Measurements from ENCODE around the gene YPEL1.
"Not testable (repeated sequence)": the region's sequence is repeated elsewhere in the genome, so short reads cannot be mapped to it uniquely, and the experiment has no call there.

The YPEL1 gene

DNA sequence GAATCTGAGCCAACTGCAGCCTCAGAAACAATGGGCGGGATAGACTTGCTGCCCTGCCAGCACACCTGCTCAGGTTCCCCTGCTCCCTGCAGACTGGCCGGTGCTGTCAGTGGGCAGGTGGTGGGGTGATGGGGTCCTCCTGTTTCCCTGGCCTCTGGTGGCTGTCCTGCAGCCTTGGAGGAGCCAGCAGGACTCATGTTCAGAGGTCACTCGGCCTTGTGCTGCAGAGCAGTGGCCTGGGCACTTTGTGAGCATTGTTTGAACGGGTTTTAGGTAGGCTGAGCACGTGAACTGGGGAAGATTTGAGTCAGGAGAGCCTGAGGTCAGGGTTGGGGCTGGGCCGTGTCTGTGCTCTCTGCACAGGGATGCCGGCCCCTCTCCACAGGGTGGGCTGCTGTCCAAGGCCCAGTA lies 52.2 kb downstream of the YPEL1 start:
- DNase-seq: no peak
- ATAC-seq: no peak

DNA sequence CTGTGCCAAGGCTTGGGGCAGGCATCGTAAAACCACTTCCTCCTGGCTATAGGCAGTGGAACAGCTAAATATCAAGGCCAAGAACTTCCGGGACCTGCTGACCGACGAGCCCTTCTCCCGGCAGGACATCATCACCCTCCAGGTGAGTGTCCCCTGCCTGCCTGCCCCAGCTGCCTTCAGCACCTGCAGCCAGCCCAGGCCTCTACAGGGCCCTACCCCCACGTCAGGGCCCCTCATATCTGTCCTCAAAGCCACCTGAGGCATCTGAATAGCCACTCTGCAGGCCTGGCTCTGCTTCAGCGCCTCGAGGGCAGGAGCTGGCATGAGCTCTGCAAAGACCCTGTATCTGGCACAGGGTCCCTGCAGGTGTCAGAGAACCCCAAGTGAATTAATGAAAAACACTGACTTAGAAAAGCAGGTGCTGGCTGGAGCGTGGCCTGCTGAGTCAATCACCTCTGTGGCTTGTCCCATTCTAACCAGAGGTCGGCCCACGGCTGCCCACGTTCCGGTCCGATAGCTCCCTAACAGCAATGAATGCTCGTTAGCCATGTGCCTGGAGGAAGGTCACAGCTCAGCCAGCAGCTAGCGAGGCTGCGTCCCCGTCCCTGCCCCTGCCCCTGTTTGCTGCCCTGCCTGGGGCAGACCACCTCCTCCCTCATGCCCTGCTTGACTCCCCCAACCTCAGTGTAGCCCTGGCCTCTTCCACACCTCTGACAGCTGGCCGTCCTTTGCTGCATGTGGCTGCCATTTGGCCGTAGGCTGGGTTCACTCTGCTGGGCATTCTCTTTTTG lies 53.0 kb downstream of the YPEL1 start:
- DNase-seq (no peak), ATAC-seq (no peak)

DNA sequence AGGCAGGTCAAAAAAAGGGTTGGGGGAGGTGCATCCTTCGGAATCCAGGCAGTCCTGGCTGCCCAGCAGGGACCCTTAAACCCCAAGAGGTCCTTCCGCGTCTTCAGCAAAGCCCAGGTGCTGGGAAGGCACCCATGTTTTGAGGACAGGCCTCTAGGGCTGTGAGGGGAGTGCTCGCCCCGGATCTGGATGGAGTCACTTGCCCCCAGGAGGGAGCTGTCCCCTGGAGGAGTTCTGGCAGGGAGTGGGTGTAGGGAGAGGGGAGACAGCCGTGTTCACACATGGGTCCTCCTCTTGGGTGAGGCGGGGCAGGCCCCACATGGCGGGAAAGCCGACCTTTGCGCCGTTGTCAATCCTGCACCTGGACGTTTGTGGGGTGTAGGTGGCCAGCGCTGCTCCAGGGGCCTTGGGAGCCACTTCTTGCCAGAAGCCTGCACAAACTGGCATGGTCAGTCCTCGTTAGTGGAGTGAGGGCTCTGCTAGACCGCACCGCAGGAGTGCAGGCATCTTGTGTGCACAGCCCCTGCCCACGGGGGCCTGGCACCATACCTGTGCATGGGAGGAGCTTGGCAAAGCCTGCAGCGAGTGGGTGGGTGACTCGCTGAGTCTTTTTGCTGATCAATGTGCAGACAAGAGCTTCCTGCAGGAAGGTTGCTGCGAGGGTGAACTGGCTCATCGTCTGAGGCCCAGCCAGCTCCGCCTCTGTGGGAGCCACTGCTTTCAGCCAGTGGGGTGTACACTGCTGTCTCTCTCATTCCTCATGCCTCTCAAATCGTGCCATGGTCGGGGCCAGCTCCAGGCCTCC lies 53.8 kb downstream of the YPEL1 start:
- ATAC-seq (no peak), DNase-seq (no peak)

DNA sequence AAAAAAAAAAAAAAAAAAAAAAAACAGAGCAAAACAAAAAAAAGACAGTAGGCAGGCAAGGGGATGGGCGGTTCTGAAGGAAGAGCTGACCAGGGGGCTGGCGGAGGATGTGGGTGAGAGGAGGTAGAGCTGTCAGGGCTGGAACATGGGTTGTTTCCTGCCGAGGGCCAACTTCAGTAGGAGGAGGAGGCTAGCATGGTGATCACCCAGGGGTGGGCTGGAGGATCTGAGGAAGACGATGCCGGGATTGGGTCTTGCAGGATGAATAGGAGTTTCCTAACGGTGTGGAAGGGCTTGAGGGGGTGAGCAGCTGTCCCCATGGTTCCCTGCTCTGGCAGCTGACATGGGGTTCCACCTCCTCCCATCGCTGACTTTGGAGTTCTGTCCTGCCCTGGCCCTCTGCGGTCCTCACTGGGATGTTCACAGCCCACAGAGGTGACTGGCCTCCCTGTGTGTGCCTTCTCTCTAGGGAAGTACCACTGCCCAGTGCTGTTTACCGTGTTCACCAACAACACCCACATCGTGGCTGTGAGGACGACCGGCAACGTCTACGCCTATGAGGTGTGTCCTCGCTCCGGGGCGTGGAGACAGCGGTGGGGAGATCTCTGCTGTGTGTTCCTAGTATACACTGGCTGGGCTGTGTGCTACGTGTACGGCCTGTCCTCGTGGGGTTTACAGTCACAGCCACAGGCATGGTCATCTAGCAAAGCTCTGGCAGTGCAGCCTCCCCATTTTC lies 54.6 kb downstream of the YPEL1 start:
- DNase-seq (no peak), ATAC-seq (peak; percentile 22)

DNA sequence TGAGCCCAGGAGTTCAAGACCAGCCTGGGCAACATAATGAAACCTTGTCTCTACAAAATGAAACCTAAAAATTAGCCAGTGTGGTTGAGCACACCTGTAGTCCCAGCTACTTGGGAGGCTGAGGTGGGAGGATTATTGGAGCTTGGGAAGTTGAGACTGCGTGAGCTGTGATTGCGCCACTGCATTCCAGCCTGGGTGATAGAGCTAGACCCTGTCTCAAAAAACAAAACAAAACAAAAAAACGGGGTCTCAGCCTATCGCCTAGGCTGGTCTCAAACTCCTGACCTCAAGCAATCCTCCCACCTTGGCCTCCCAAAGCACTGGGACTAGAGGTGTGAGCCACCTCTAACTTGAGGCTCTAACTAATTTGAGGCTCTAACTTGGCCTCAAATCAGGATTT lies 56.2 kb downstream of the YPEL1 start:
- DNase-seq (no peak), ATAC-seq (no peak)

DNA sequence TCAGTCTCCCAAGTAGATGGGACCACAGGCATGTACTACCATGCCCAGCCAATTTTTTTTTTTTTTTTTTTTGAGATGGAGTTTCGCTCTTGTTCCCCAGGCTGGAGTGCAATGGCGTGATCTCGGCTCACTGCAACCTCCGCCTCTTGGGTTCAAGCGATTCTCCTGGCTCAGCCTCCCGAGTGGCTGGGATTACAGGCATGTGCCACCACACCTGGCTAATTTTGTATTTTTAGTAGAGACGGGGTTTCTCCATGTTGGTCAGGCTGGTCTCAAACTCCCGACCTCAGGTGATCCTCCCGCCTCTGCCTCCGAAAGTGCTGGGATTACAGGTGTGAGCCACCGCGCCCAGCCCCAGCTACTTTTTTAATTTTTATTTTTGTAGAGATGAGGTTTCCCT lies 56.8 kb downstream of the YPEL1 start:
- ATAC-seq: not testable (repeated sequence)

DNA sequence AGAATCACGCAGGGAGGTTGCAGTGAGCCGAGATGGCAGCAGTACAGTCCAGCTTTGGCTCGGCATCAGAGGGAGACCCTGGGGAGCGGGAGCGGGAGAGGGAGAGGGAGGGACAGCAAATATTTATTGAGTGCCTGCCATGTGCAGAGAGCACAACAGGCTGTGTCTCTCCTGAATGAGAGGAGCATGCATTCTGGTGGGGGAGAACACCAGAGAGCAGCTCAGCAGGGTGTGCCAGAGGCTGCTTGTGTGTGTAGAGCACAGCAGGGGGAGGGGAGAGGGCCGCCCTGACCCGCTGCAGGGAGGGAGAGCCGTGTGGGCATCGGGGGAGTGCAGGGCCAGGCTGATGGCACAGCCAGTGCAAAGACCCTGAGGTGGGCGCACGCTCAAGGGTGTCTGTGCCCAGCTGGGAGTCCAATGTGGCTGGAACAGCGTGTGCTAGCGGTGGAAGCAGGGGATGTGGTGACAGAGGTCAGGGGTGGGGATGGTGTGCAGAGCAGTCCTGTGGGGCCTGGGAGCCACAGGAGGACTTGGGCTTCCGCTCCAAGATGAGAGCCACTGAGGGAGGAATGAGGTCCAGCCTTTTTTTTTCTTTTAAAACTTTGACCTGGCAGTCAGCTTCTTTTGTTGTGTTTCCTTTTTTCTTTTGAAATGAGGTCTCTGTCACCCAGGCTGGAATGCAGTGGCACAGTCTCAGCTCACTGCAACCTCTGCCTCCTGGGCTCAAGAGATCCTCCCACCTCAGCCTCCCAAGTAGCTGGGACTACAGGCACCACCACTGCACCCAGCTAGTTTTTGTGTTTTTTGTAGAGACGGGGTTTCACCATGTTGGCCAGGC lies 57.8 kb downstream of the YPEL1 start:
- no peak for DNase-seq
- ATAC-seq: no peak

More for the DNA sequence above, 56.8 kb downstream of the YPEL1 start:
- not testable (repeated sequence) for DNase-seq

DNA sequence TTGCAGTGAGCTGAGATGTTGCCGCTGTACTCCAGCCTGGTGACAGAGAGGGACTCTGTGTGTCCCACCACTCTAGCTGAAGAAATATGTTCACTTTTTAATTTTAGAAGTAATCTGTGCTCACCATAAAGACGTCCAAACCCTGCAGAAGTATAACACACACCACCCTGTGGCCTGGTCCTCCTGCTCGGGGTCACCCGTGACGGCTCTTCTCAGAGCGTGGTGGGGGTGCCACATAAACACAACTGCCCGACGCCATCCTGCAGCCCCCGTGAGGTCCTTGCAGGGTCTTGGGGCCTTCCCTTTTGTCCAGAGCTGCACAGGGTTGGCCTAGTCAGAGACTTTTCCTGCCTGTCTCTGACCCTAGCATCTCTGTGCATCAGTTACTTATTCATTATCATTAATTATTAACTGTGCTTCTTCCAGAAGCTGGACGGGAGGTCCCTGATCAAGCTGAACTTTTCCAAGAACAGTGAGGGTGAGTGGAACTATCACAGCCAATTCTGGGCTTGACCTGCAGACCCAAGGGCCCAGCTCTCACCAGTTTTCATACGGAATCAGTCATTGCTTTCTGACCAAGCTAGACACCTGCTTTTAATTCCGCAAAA lies 60.9 kb downstream of the YPEL1 start:
- DNase-seq (no peak), ATAC-seq (no peak)

DNA sequence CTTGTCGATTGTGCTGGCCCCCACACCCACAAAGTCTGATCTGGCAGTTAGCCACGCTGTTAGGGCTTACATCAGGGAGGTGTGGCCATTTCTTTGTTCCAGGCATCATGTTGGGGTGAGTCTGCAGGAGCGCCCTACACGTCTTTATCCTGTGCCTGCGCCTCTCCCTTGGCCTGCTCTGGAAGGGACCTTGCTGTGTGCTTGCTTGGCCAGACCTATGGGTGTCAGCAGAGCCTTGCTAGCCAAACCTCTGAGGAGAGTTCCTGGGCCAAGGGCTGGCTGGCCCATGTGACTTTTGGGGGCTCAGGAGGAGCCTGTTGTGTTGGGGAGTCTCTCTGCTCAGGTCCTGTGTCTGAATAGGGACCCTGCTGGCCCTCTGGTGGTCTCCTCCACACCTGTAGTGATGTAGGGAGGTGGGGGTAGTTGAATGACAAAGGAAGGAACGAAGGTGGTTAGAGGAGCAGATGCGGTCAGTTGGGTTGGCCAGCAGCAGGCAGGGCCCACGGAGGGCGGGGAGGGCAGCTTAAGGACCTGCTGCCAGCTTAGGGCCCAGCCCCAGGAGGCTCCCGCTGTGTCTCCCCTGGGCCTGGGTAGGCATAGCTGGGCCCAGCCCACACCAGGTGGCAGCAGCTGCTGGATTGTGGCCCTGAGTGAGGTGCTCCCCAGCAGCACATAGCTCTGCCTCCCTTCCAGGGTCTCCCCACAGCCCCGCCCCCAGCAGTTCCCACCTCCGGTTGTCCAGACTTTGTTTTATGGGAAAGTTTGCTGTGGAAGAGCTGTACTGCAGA lies 61.9 kb downstream of the YPEL1 start:
- DNase-seq: no peak
- ATAC-seq: no peak

DNA sequence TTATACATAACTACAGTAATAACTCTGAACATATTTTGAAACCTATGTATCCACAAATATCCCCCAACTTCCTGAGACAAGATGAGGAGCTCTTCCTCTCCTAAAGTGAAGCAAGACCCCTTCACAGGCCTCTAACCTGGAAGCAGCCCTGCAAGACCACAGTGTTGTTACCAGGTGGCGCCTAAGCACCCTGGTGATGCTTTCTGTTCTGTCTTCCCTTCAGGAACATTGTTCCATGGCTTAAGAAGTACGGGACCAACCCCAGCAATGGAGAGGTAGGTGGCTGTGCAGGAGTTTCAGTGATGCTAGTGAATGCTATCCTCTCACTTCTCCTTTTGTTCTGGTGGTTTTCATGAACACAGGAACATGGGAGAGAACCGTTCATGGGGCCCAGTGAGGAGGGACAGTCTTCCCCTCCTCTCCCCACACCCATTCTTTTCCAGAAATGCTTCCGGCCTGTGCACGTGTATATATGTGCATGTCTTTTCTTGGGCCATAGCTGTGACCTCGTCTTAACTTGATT lies 63.4 kb downstream of the YPEL1 start:
- ATAC-seq: no peak
- no peak for DNase-seq

DNA sequence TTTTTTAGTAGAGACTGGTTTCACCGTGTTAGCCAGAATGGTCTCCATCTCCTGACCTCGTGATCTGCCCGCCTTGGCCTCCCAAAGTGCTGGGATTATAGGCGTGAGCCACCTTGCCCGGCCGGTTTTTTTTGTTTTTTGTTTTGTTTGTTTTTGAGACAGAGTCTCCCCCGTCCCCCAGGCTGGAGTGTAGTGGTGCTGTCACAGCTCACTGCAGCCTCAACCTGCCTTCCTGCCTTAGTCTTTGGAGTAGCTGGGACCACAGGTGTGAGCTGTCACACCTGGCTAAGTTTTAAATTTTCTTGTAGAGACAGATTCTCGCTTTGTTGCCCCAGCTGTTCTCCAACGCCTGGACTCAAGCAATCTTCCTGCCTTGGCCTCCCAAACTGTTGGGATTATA lies 66.6 kb downstream of the YPEL1 start:
- DNase-seq: no peak

DNA sequence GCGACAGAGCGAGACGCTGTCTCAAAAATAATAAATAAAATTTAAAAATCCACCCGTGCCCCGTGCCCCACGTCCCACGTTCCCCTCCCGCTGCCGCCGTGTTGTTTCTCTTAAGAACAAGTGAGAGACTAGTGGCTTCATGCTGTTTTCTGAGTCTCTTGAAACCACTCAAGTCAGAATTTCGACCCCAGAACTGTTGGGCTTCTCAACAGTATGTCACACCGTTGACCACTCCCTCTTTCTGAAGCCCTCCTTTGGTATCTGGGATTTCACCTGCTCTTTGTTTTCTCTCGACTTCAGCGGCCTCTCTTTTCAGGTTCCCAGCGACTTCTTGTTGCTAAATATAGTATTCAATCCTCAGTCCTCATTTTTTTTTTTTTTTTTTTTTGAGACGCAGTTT lies 68.8 kb downstream of the YPEL1 start:
- DNase-seq (no peak), ATAC-seq (no peak)

More for the DNA sequence above, 66.6 kb downstream of the YPEL1 start:
- no peak for ATAC-seq

DNA sequence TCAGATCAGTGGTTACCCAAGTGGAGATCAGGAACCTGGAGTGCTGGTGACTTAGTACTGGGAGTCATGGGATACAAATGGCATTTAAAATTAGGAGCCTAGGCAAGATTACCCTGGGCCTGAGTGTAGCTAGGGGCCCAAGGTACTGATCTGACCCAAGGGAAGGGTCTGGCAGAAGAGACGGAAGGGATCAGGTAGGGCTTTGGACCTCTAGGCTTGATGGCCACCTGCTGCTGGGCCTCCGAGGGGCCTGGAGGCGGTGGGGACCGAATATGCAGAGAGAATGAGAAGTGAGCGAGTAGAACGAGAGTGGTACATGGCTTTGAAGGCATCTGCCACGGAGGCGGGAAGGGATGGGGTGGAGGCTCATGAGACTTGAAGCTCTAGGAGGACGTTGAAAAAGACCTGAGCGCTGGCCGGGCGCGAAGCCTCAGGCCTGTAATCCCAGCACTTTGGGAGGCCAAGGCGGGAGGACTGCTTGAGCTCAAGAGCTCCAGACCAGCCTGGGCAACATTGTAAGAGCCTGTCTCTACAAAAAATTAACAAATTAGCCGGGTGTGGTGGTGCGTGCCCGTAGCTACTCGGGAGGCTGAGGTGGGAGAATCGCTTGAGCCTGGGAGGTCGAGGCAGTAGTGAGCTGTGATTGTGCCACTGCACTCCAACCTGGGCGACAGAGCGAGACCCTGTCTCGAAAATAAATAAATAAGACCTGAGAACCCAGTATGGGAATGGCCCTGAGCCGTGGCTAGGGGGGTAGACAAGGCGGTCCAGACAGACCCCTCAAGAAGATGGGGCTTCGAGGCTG lies 70.3 kb downstream of the YPEL1 start:
- DNase-seq (no peak), ATAC-seq (no peak)

DNA sequence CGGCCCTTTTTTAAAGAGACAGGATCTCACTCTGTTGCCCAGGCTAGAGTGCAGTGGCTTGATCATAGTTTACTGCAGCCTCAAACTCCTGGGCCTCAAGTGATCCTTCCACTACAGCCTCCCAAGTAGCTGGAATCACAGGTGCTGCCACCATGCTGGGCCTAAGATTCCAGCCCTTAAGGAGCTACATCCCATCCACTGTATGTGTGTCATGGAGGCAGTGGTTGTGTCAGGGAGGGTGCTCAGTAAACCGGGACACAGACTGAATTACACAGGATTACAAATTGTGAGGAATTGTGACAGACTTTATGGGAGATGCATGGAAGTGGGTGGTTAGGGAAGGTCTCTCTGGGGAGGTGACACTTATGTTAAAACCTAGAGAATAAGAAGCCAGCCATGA lies 71.9 kb downstream of the YPEL1 start:
- ATAC-seq (no peak), DNase-seq (no peak)

DNA sequence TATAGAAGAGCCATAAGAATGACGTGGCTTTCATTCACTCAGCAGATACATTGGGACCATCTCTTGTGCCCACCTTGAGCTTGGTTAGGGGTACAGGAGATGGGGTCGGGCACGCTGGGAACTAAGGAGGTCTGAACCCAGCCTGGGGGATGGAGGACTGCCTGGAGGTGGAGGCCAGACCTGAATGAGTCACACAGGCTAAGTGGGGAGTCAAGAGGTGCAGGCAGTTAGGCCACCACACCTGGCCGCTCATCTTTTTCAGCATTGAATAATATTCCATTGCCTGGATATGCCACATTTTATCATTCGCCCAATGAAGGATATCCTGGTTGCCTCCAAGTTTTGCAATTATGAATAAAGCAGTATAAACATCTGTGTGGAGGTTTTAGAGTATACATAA lies 73.6 kb downstream of the YPEL1 start:
- ATAC-seq (no peak), DNase-seq (no peak)

DNA sequence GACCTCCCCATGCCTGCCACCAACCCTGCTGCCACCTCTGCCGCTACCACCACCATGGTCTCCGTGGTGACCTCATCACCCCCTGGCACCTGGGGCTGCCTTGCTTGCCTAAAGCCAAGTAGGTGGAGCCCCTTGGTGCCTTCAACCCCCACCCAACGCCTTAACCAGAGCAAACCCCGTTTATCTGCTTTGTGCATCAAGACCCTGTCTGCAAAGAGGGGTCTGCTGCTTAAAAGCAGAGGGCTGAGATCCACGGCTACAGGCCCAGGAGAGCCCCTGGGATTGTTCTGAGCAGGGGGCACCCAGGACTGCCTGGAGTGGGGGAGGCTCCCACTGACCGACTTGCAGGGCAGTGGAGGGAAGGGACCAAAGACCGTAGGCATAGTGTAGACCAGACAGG lies 74.7 kb downstream of the YPEL1 start:
- no peak for ATAC-seq

DNA sequence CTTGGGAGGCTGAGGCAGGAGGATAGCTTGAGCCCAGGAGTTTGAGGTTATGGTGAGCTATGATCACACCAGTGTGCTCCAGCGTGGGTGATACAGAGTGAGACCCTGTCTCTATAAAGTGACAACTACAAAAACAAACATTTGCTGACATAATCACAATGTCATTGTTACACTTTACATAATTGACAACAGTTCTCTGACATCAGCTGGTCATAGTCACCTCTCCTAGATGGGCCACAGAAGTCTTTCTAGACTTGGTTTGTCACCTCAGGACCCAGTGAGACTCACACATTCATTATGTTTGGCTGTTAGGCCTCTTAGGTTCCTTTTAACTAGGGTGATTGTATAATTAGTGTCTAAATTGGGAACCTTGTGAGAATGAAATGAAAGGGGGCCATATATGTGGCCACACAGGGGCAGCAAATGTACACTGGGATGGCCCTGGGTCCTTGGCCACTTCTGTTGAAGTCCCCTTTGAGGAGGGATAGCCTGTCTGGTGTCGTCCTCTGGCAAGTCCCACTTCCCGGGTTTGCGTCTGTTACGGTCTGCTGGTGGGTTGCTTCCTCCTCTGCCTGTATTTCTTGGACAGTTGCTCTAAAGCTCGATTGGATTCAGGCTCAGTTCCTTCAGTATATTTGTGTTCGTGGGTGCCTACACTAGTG lies 75.6 kb downstream of the YPEL1 start:
- DNase-seq (no peak), ATAC-seq (no peak)

More for the DNA sequence above, 74.7 kb downstream of the YPEL1 start:
- DNase-seq: no peak

DNA sequence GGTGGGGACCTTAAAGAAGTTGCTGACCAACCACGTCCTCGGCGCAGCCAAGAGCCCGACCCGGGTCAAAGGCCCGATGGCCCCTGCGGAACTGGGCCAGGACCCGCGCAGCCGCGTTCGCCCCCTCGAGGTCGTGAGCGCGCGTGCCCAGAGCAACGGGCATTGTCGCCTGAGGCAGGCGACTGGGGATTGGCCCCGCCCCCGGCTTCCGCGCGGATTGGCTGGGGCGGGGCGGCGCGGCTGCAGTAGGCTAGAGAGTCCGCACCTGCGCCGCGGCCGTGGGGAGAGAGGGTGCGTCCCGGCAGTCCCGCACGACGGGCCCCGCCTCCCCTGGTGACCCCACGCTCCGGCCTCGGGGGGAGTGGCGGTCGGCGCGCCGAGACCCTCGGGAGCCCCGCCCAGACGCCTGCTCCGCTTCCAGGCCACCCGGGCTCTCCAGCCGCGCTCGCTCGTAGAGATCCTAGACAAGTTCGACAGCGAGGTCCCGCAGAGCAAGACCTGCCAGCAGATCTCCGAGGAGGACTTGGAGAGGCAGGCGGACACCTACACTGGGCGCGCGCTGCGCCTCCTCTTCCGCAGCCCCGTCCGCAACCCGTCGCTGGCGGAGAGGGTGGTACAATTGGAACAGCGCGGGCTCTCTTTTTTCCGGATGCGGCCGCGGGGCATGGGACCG lies 78.1 kb downstream of the YPEL1 start:
- ATAC-seq (peak; percentile 92), DNase-seq (peak; percentile 89)

DNA sequence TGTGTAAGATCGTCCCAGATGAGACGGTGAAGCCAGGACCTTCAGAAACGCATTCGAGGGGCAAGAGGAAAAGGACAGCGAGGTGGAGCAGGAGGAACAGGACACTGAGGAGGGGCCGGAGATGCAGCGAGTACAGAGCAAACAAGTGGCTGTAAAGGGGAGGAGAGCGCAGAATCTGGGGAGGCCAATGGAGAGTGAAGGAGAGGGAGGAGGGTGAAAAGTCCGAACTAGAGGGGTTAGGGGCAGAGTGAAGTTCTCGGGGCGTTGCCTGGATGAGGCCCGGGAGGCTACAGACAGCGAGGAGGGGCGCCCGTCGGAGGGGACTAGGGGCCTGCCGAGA lies 78.6 kb downstream of the YPEL1 start:
- ATAC-seq: no peak

More for the DNA sequence above, 78.6 kb downstream of the YPEL1 start:
- no peak for DNase-seq
